ENCODE measurements around the gene SCN4B.

SCN4B gene

DNA sequence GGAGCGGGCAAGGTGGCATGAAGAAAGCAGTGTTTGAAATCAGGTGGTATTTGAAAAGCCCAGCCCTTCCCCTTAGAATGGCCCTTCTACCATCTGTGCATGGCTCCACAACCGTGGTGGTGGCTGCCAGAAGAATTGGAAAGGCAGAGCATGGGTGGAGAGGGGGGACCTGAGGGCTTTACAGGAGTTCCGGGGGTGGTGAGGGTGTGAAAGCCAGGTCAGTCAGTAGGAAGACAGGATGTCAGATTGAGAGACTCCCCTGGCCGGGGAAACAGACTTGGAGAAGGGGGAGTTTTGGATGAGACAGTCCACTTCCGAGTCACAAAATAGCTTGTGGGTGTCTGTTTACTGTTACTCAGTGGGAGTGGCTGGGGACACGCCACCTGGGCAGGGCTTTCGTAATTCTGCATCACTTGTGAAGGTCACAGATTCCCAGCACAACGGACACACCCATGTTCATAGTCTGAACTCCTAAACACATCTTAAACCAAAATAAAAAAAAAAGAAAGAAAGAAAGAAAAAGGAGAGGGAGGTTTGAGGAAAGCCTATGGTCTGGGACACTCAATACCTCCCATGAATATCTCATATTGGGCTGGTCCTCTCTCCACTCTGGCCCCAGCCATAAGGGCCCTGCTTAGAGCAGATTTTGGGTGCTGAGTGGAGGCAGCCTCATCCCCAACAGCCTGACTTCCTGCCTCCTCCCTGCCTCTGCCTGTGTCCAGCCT, 41.4 kb downstream of the SCN4B start:
- peak; percentile 67 for DNase-seq (ENCODE audit: low read depth)
- TF ChIP-seq, protein P1, sequence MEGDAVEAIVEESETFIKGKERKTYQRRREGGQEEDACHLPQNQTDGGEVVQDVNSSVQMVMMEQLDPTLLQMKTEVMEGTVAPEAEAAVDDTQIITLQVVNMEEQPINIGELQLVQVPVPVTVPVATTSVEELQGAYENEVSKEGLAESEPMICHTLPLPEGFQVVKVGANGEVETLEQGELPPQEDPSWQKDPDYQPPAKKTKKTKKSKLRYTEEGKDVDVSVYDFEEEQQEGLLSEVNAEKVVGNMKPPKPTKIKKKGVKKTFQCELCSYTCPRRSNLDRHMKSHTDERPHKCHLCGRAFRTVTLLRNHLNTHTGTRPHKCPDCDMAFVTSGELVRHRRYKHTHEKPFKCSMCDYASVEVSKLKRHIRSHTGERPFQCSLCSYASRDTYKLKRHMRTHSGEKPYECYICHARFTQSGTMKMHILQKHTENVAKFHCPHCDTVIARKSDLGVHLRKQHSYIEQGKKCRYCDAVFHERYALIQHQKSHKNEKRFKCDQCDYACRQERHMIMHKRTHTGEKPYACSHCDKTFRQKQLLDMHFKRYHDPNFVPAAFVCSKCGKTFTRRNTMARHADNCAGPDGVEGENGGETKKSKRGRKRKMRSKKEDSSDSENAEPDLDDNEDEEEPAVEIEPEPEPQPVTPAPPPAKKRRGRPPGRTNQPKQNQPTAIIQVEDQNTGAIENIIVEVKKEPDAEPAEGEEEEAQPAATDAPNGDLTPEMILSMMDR (IDR thresholded peaks at IDR 0.05; ENCODE audit: insufficient read depth, low read depth, low read length, missing control alignments), result no peak
- H3K4me3 ChIP-seq (ENCODE audit: low read length), result no peak overlapping the region

DNA sequence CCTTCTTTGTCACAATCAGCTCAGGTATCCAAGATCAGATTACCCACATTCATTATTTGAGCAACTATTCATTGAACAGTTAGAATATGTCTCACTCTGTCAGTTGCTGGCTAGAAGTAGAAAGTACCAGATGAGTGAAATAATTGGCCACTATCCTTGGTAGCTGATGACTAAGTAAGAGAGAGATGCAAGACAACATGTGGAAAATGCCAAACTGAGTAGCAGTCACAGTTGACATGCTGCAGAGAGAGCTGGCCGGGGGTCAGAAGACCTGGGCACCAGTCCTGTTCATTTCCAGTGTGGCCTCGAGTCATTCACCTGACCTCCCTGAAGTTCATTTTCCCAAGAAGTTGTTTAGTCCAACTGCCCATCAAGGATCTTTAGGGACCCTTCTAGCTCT, 43.4 kb downstream of the SCN4B start:
- DNase-seq (ENCODE audit: low read depth), result peak; percentile 42
- H3K4me3 ChIP-seq (ENCODE audit: low read length), result no peak overlapping the region
- TF ChIP-seq, protein P1 (IDR thresholded peaks at IDR 0.05; ENCODE audit: insufficient read depth, low read depth, low read length, missing control alignments), result no peak

DNA sequence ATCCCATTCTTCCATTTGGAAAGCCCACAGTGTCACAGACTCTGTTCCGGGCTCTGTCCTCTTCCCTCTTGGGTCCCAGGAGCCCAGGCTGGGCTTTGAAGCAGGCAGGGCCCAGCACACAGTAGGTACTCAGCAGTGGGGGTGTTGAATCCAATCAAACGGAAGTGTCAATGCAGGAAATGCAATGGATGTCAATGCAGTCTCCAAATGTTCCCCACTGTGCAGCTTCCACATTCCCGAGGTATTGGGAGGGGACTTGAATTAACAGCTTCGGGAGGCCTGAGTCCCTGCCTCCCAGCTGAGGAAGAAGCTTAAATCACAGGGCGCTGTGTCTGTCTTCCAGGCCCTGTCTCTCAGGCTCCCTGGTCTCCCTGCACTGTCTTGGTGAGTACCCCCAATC, 44.1 kb downstream of the SCN4B start:
- no peak overlapping the region for H3K4me3 ChIP-seq (ENCODE audit: low read length)
- TF ChIP-seq, protein P1 (IDR thresholded peaks at IDR 0.05; ENCODE audit: insufficient read depth, low read depth, low read length, missing control alignments), result no peak
- no peak for DNase-seq (ENCODE audit: low read depth)

DNA sequence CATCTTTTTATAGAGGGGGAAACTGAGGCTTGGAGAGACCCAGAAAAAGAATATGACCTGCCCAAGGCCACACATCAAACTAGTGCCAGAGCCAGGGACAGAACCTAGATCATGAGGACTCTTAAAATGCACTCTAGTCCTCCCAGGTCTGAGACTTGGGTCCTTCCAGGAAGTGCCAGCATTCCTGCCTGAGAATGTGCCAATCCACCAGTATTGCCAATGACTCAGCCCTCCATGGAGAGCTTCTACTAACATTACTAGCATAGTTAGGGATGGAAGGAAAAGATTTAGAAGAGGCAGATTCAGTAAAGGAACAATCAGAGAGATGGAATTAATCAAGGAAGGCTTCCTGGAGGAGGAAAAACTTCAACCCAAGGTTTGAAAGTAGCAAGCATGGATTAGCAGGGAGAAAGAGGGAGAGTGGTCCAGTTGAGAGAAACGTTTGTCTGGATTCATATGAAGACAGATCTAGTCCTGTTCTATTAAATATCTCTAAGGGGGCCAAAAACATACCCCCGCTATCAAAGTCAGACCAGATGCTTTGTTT, 45.8 kb downstream of the SCN4B start:
- H3K4me3 ChIP-seq (ENCODE audit: low read length), result no peak overlapping the region
- TF ChIP-seq, protein P1 (IDR thresholded peaks at IDR 0.05; ENCODE audit: insufficient read depth, low read depth, low read length, missing control alignments), result no peak
- peak; percentile 72 for DNase-seq (ENCODE audit: low read depth)

DNA sequence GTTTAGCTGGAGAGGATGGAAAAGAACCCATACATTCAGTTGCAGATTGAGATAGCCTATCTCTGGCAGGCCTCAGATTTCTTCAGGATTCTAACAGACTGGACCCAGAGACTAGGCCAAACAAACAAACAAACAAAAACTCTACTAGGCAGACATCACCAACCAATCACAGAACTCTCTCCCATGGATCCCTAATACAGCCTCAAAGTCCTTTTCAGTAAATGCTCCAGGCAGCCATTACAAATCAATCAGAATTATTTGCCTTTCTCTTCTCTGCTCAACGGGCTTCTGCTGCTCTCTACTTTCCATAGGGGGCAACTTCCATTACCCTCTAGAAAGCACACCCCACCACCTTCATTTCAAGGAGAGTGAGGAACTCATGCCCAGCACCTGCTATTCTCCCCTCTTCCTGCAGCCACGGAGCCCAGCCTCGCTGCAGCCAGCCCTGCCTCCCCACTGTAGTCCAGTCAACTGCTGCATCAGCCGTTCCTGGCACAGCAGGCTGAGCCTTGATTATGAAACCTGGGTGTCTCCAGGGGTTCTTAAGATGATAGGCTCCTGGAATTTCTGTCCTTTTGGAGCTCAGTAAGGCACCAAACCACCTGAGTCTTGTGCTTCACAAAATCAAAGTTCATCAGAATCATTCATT, 46.8 kb downstream of the SCN4B start:
- TF ChIP-seq, protein P1 (IDR thresholded peaks at IDR 0.05; ENCODE audit: insufficient read depth, low read depth, low read length, missing control alignments), result no peak
- H3K4me3 ChIP-seq (ENCODE audit: low read length), result no peak overlapping the region
- peak; percentile 22 for DNase-seq (ENCODE audit: low read depth)

DNA sequence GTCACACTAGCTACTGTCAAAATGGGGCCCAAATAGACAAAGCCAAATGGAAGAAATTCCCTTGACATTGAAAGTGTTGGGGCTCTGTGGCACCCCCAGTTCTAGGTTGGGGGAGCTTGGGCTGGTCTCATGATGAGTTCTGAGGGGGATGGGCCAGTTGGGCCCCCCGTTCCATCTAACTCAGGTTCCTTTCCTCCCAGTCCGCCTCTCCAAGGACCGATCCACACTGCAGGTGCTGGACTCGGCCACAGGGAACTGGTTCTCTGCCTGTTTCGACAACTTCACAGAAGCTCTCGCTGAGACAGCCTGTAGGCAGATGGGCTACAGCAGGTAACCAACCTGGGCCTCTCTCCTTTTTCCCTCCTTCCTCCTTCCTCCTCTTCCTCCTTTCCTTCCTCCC, 48.1 kb downstream of the SCN4B start:
- H3K4me3 ChIP-seq (ENCODE audit: low read length), result no peak overlapping the region
- TF ChIP-seq, protein P1 (IDR thresholded peaks at IDR 0.05; ENCODE audit: insufficient read depth, low read depth, low read length, missing control alignments), result no peak
- no peak for DNase-seq (ENCODE audit: low read depth)

All from epithelial cell of esophagus (primary cell).